IMR-90 (cell line): ENCODE results near the gene GLB1L. TPM values are rescaled to one million over a fixed set of nuclear protein-coding genes. Genes with fewer than 3 reads are reported as not detected.

Experiments used
- ATAC-seq: fragments of 200-7000 bp; cut with Tn5 transposase; 2 replicates; pipeline ENCODE4 v1.9.1; 2020; ENCODE audit warnings: low read depth, mild to moderate bottlenecking, moderate library complexity
- BruUV-seq: library from RNA; stranded (reverse); fragments of 400-500 nt; replicated peaks from 2 replicates; lab custom pipeline; 2021; lab: Mats Ljungman, UMichigan
- CTCF ChIA-PET: fragments of 300-600 bp; formaldehyde crosslinking; extraction: SDS; loops from one replicate; lab custom pipeline; 2021; ENCODE audit warnings: antibody characterized with exemption; lab: Yijun Ruan, JAX
- POLR2A ChIA-PET: fragments of 300-600 bp; sonication (Branson Sonifier 250); formaldehyde crosslinking; loops from one replicate; lab custom pipeline; 2022; ENCODE audit warnings: antibody characterized with exemption; ENCODE audit not compliant: unreplicated experiment; lab: Charles Lee
- DNase-seq: peaks from one replicate; pipeline ENCODE4 v3.0.0; 2013
- H2AFZ ChIP-seq: replicated peaks from 2 replicates; pipeline ENCODE3; 2013; ENCODE audit warnings: low read length, mild to moderate bottlenecking; ENCODE audit not compliant: poor library complexity
- H2AK5ac ChIP-seq: 2 replicates; pipeline ENCODE4 v1.6.1; 2013; ENCODE audit warnings: low read depth, low read length, inconsistent platforms
- H2AK9ac ChIP-seq: replicated peaks from 2 replicates; pipeline ENCODE3; 2013; ENCODE audit warnings: mild to moderate bottlenecking, low read depth, low read length, moderate library complexity; ENCODE audit not compliant: poor library complexity
- H2BK120ac ChIP-seq: 2 replicates; pipeline ENCODE4 v1.6.1; 2013; ENCODE audit warnings: low read depth, low read length, inconsistent platforms
- H2BK15ac ChIP-seq: 3 replicates; pipeline ENCODE4 v1.6.1; 2013; ENCODE audit warnings: low read depth, low read length, inconsistent platforms
- H2BK20ac ChIP-seq: 2 replicates; pipeline ENCODE4 v1.6.1; 2013; ENCODE audit warnings: low read depth, mild to moderate bottlenecking, inconsistent platforms, low read length, moderate library complexity
- H2BK5ac ChIP-seq: 2 replicates; pipeline ENCODE4 v1.6.1; 2013; ENCODE audit warnings: mild to moderate bottlenecking, low read depth, low read length, inconsistent platforms; ENCODE audit not compliant: poor library complexity, severe bottlenecking
- H3K14ac ChIP-seq: replicated peaks from 2 replicates; pipeline ENCODE4 v1.6.1; 2013; ENCODE audit warnings: low read depth, low read length, inconsistent platforms
- H3K18ac ChIP-seq: 2 replicates; pipeline ENCODE4 v1.6.1; 2013; ENCODE audit warnings: low read depth, low read length, control low read depth
- H3K23ac ChIP-seq: 2 replicates; pipeline ENCODE4 v1.6.1; 2013; ENCODE audit warnings: low read depth, low read length, inconsistent platforms
- H3K27ac ChIP-seq: 2 replicates; pipeline ENCODE4 v1.5.1; 2013; ENCODE audit warnings: mild to moderate bottlenecking, control low read depth, low read length; ENCODE audit not compliant: insufficient read depth
- H3K27me3 ChIP-seq: 2 replicates; pipeline ENCODE4 v1.6.1; 2013; ENCODE audit warnings: low read length; ENCODE audit not compliant: control insufficient read depth, insufficient read depth
- H3K36me3 ChIP-seq: 2 replicates; pipeline ENCODE4 v1.6.1; 2013; ENCODE audit warnings: low read length, mixed read lengths; ENCODE audit not compliant: control insufficient read depth, insufficient read depth
- H3K4ac ChIP-seq: 2 replicates; pipeline ENCODE4 v1.6.1; 2013; ENCODE audit warnings: low read depth, low read length, inconsistent platforms
- H3K4me1 ChIP-seq: 2 replicates; pipeline ENCODE4 v1.6.1; 2013; ENCODE audit warnings: low read length, mixed read lengths; ENCODE audit not compliant: control insufficient read depth, insufficient read depth
- H3K4me2 ChIP-seq: 2 replicates; pipeline ENCODE4 v1.6.1; 2013; ENCODE audit warnings: low read depth, mild to moderate bottlenecking, control low read depth, low read length, moderate library complexity
- H3K4me3 ChIP-seq: 2 replicates; pipeline ENCODE4 v1.5.1; 2013; ENCODE audit warnings: low read depth, mild to moderate bottlenecking, control low read depth, low read length, moderate library complexity; ENCODE audit not compliant: insufficient read depth
- H3K56ac ChIP-seq: 2 replicates; pipeline ENCODE4 v1.6.1; 2013; ENCODE audit warnings: low read length, inconsistent platforms; ENCODE audit not compliant: insufficient read depth; ENCODE audit errors: extremely low read depth
- H3K79me1 ChIP-seq, 2 experiments: 2 replicates each; pipeline ENCODE4 v1.6.1; 2013; ENCODE audit warnings: low read length in 2 of 2, inconsistent platforms in 1 of 2, low read depth in 1 of 2
- H3K9ac ChIP-seq: 2 replicates; pipeline ENCODE4 v1.6.1; 2013; ENCODE audit warnings: low read depth, low read length, control low read depth
- H3K9me1 ChIP-seq: 2 replicates; pipeline ENCODE4 v1.6.1; 2013; ENCODE audit warnings: low read length, inconsistent platforms; ENCODE audit not compliant: insufficient read depth
- H3K9me3 ChIP-seq: 2 replicates; pipeline ENCODE4 v1.6.1; 2013; ENCODE audit warnings: low read length; ENCODE audit not compliant: control insufficient read depth, insufficient read depth
- H4K20me1 ChIP-seq: 2 replicates; pipeline ENCODE4 v1.6.1; 2013; ENCODE audit warnings: low read length, inconsistent platforms; ENCODE audit not compliant: insufficient read depth
- H4K5ac ChIP-seq: 2 replicates; pipeline ENCODE4 v1.6.1; 2013; ENCODE audit warnings: mild to moderate bottlenecking, low read depth, low read length, control low read depth
- H4K8ac ChIP-seq, 2 experiments: 2 replicates each; pipeline ENCODE4 v1.6.1; 2013; ENCODE audit warnings: low read depth in 2 of 2, low read length in 2 of 2, control low read depth in 1 of 2, inconsistent platforms in 1 of 2
- H4K91ac ChIP-seq: 2 replicates; pipeline ENCODE4 v1.6.1; 2013; ENCODE audit warnings: low read depth, low read length, inconsistent platforms; ENCODE audit not compliant: insufficient read depth
- BHLHE40 ChIP-seq: fragments of 150-350 bp; IDR thresholded peaks from 2 replicates; pipeline ENCODE4 v1.6.1; 2016; ENCODE audit warnings: mild to moderate bottlenecking, low read depth, low read length
- CEBPB ChIP-seq: IDR thresholded peaks from 2 replicates; pipeline ENCODE4 v1.6.1; 2012; ENCODE audit warnings: low read depth, low read length, improper control_type of control experiment
- CHD1 ChIP-seq: IDR thresholded peaks from 2 replicates; pipeline ENCODE4 v1.6.1; 2012; ENCODE audit warnings: low read depth, low read length, improper control_type of control experiment
- CTCF ChIP-seq: conservative IDR thresholded peaks from 2 replicates; pipeline ENCODE4 v1.5.1; 2012; ENCODE audit warnings: mild to moderate bottlenecking, low read depth, low read length, improper control_type of control experiment
- FOS ChIP-seq: fragments of 150-350 bp; IDR thresholded peaks from 2 replicates; pipeline ENCODE4 v1.6.1; 2016; ENCODE audit warnings: low read depth, low read length
- MAFK ChIP-seq: IDR thresholded peaks from 2 replicates; pipeline ENCODE4 v1.6.1; 2012; ENCODE audit warnings: low read depth, low read length, improper control_type of control experiment
- NFE2L2 ChIP-seq: fragments of 150-350 bp; IDR thresholded peaks from 2 replicates; pipeline ENCODE4 v1.6.1; 2016; ENCODE audit warnings: low read depth, mild to moderate bottlenecking, low read length
- POLR2A ChIP-seq: IDR thresholded peaks from 2 replicates; pipeline ENCODE4 v1.6.1; 2012; ENCODE audit warnings: mild to moderate bottlenecking, low read depth, low read length
- RAD21 ChIP-seq: IDR thresholded peaks from 2 replicates; pipeline ENCODE4 v1.6.1; 2012; ENCODE audit warnings: low read length, improper control_type of control experiment
- RCOR1 ChIP-seq: IDR thresholded peaks from 2 replicates; pipeline ENCODE4 v1.6.1; 2012; ENCODE audit warnings: mild to moderate bottlenecking, low read length, improper control_type of control experiment; ENCODE audit not compliant: insufficient replicate concordance
- RFX5 ChIP-seq: IDR thresholded peaks from 2 replicates; pipeline ENCODE4 v1.8.0; 2012; ENCODE audit warnings: low read depth, mild to moderate bottlenecking, low read length, moderate library complexity
- SMC3 ChIP-seq: fragments of 150-350 bp; IDR thresholded peaks from 2 replicates; pipeline ENCODE4 v1.6.1; 2016; ENCODE audit warnings: low read depth, mild to moderate bottlenecking, antibody characterized with exemption, low read length, moderate library complexity
- USF2 ChIP-seq: fragments of 150-350 bp; IDR thresholded peaks from 2 replicates; pipeline ENCODE4 v1.6.1; 2017; ENCODE audit warnings: mild to moderate bottlenecking, antibody characterized with exemption, low read length, low read depth
- WGBS, 2 experiments: methylation state at CpG; one replicate each; pipeline versions ENCODE4 v1.1.5 to v1.1.7; 2013; ENCODE audit warnings: missing lambda C conversion rate in 2 of 2; ENCODE audit not compliant: insufficient read length in 1 of 2; ENCODE audit errors: extremely low coverage in 2 of 2; 5-methylcytosine and 5-hydroxymethylcytosine counted together
- dilution Hi-C: fragments of 300-500 bp; cut with HindIII; formaldehyde crosslinking; loops from one replicate; pipeline ENCODE4 v1.14.3; 2018; ENCODE audit warnings: low sequenced_read_pairs; ENCODE audit not compliant: unreplicated experiment
- in situ Hi-C: fragments of 300-500 bp; cut with MboI; formaldehyde crosslinking; loops from 3 replicates; pipeline ENCODE4 v1.14.3; 2019; ENCODE audit warnings: low sequenced_read_pairs, inconsistent platforms, mixed read lengths
- intact Hi-C: fragments of 100-400 bp; cut with micrococcal nuclease; formaldehyde crosslinking; loops from 2 replicates; pipeline ENCODE4 v1.10.0; 2022
- polyA plus RNA-seq, 3 experiments: library from polyadenylated mRNA; depleted of rRNA; stranded (reverse); fragments of >200 nt; gene quantifications; 2 replicates each; pipeline ENCODE4 v1.2.3, GENCODE V29; 2012; ENCODE audit warnings: low replicate concordance in 1 of 3
- total RNA-seq: library from RNA; depleted of rRNA; stranded (reverse); fragments of >200 nt; gene quantifications from 2 replicates; pipeline ENCODE4 v1.2.3, GENCODE V29; 2012
- TF ChIP-seq, protein P1 (sequence below): fragments of 150-350 bp; IDR thresholded peaks from 2 replicates; pipeline ENCODE4 v1.6.1; 2016; ENCODE audit warnings: low read depth, mild to moderate bottlenecking, low read length, moderate library complexity, borderline replicate concordance

Gene GLB1L
- total and polyA plus RNA-seq, 2 of the 4 experiments (the other 2 are of a cell fraction), result 4.1 to 6.2 TPM

- H2AK9ac ChIP-seq, result no peak overlapping the region
- H3K56ac ChIP-seq, result no peak overlapping the region
- no peak overlapping the region for H3K14ac ChIP-seq
- no peak overlapping the region for H3K4ac ChIP-seq
- intact Hi-C loops, result no loop called here
- H3K36me3 ChIP-seq, result peaks cover 21% of the 10 kb centered on the region; the same call in 1 of the 2 replicates
- no peak overlapping the region for H2AK5ac ChIP-seq
- H3K4me2 ChIP-seq, result no peak overlapping the region
- no peak overlapping the region for H4K5ac ChIP-seq
- H3K79me1 ChIP-seq, result peaks cover 23 to 48% of the 10 kb centered on the region in 2 experiments
- no peak overlapping the region for H2BK15ac ChIP-seq
- ChIA-PET POLR2A (no interaction called here), CTCF (interaction anchor here (3.0 kb wide), 1 partner anchor 49 kb away, joined by 14 read pairs; no protein-coding TSS in a partner anchor)
- H3K9me1 ChIP-seq, result peaks cover 44% of the 10 kb centered on the region
- no peak overlapping the region for H4K8ac ChIP-seq
- no peak overlapping the region for H4K91ac ChIP-seq
- H3K27ac ChIP-seq, result no peak overlapping the region
- H3K18ac ChIP-seq, result no peak overlapping the region
- 100% methylated on average over 3 of the region's 10 CpGs; no CpG with 5 or more reads in 1 of the 2 experiments for WGBS, 2 experiments
- H3K27me3 ChIP-seq, result no peaks in the 10 kb centered on the region
- H3K4me1 ChIP-seq, result peaks cover 29% of the 10 kb centered on the region
- ATAC-seq (no peak), DNase-seq (no peak)
- no peak overlapping the region for H2BK20ac ChIP-seq
- dilution Hi-C loops, result no loop called here
- no TSS peak for BruUV-seq
- in situ Hi-C loops, result no loop called here
- H2BK5ac ChIP-seq, result no peak overlapping the region
- H3K4me3 ChIP-seq, result no peak overlapping the region
- no peak overlapping the region for H3K9ac ChIP-seq
- no peaks in the 10 kb centered on the region for H3K9me3 ChIP-seq
- TF ChIP-seq USF2 (no peak), NFE2L2 (no peak), RFX5 (no peak), CEBPB (no peak), CTCF (no peak), MAFK (no peak), RAD21 (no peak), POLR2A (no peak), BHLHE40 (no peak), RCOR1 (no peak), SMC3 (no peak), FOS (no peak), CHD1 (no peak)
- TF ChIP-seq, protein P1, sequence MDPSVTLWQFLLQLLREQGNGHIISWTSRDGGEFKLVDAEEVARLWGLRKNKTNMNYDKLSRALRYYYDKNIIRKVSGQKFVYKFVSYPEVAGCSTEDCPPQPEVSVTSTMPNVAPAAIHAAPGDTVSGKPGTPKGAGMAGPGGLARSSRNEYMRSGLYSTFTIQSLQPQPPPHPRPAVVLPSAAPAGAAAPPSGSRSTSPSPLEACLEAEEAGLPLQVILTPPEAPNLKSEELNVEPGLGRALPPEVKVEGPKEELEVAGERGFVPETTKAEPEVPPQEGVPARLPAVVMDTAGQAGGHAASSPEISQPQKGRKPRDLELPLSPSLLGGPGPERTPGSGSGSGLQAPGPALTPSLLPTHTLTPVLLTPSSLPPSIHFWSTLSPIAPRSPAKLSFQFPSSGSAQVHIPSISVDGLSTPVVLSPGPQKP, result no peak
- H4K20me1 ChIP-seq, result 0 out of 2 replicates have a peak, but pooled peaks cover 8% of the 10 kb centered on the region
- no peak overlapping the region for H2BK120ac ChIP-seq
- H2AFZ ChIP-seq, result no peak overlapping the region
- no peak overlapping the region for H3K23ac ChIP-seq
Observed at GRCh38 chr2:219246559-219246958, 1.3 kb upstream of the GLB1L start.
